Left ventricle myocardium superior (tissue), 1 donor: Measurements from ENCODE around the gene ELL2. TPM values are rescaled to one million over a fixed set of nuclear protein-coding genes. Genes with fewer than 3 reads are reported as not detected.
A peak's percentile ranks its signal among the peaks of the same experiment; 100 is the strongest.

Source experiments
- ATAC-seq: fragments of 200-7000 bp; cut with Tn5 transposase; one replicate; pipeline ENCODE4 v1.9.1; 2020; ENCODE audit warnings: mild to moderate bottlenecking, moderate library complexity
- DNase-seq: peaks from one replicate; pipeline ENCODE4 v3.0.0-alpha.2; 2020
- intact Hi-C: fragments of 100-400 bp; cut with micrococcal nuclease; formaldehyde crosslinking; loops from one replicate; pipeline ENCODE4 v1.11.0; 2022
- total RNA-seq: library from RNA; stranded (reverse); fragmentation: NEBNext Ultra II Directional; extraction: Animal tissue kit (Norgen Biotek cat#: 25700); gene quantifications from one replicate; pipeline ENCODE4 v1.2.1, GENCODE V29; 2021
- donor health status: DM: no; HTN: yes; CAD: no; lungs with severe emphysema.

The ELL2 gene
- total RNA-seq, 1 donor from 2014 or later = 23.4 TPM

- intact Hi-C loops = loop anchor here (10.0 kb wide), 1 partner anchor 55 kb away; no protein-coding TSS in a partner anchor
- ATAC-seq (peak; percentile 68), DNase-seq (no peak)
Observed at GRCh38 chr5:95899829-95900228, 61.8 kb downstream of the ELL2 start.

GRCh38 chr5:95899006-95899405 lies 62.6 kb downstream of the ELL2 start:
- intact Hi-C loops = loop anchor here (10.0 kb wide), 1 partner anchor 56 kb away; no protein-coding TSS in a partner anchor
- no peak for DNase-seq
- peak; percentile 19 for ATAC-seq

GRCh38 chr5:95895771-95896170 lies 65.9 kb downstream of the ELL2 start:
- DNase-seq = peak; percentile 42
- intact Hi-C loops = loop anchor here (10.0 kb wide), 1 partner anchor 59 kb away; no protein-coding TSS in a partner anchor
- peak; percentile 54 for ATAC-seq

GRCh38 chr5:95895251-95895650 lies 66.4 kb downstream of the ELL2 start:
- intact Hi-C loops = loop anchor here (10.0 kb wide), 1 partner anchor 60 kb away; no protein-coding TSS in a partner anchor
- ATAC-seq = no peak

GRCh38 chr5:95892784-95893354 lies 68.8 kb downstream of the ELL2 start:
- ATAC-seq = peak; percentile 60
- DNase-seq = no peak
- intact Hi-C loops = loop anchor here (10.0 kb wide), 1 partner anchor 62 kb away; no protein-coding TSS in a partner anchor

More at GRCh38 chr5:95895251-95895650, 66.4 kb downstream of the ELL2 start:
- DNase-seq = no peak

GRCh38 chr5:95891499-95891898 lies 70.2 kb downstream of the ELL2 start:
- DNase-seq (no peak), ATAC-seq (no peak)
- intact Hi-C loops = loop anchor here (10.0 kb wide), 1 partner anchor 63 kb away; no protein-coding TSS in a partner anchor

- intact Hi-C loops = no loop called here
- ATAC-seq (no peak), DNase-seq (no peak)
Observed at GRCh38 chr5:95889076-95889475, 72.6 kb downstream of the ELL2 start.

- DNase-seq = no peak
- intact Hi-C loops = no loop called here
- no peak for ATAC-seq
Observed at GRCh38 chr5:95887977-95888376, 73.7 kb downstream of the ELL2 start.

GRCh38 chr5:95886340-95887044 lies 75.2 kb downstream of the ELL2 start:
- intact Hi-C loops = no loop called here
- ATAC-seq (no peak), DNase-seq (no peak)

GRCh38 chr5:95884511-95884910 lies 77.1 kb downstream of the ELL2 start:
- DNase-seq (no peak), ATAC-seq (no peak)
- intact Hi-C loops = no loop called here

GRCh38 chr5:95884017-95884325 lies 77.7 kb downstream of the ELL2 start:
- no peak for DNase-seq
- intact Hi-C loops = no loop called here
- ATAC-seq = peak; percentile 32

GRCh38 chr5:95883185-95884016 lies 78.2 kb downstream of the ELL2 start:
- intact Hi-C loops = no loop called here
- DNase-seq (no peak), ATAC-seq (no peak)

- intact Hi-C loops = no loop called here
- no peak for DNase-seq
- peak; percentile 73 for ATAC-seq
Observed at GRCh38 chr5:95881833-95882232, 79.8 kb downstream of the ELL2 start.

- no peak for ATAC-seq
- no peak for DNase-seq
- intact Hi-C loops = no loop called here
Observed at GRCh38 chr5:95880081-95880926, 81.3 kb downstream of the ELL2 start.

- DNase-seq (no peak), ATAC-seq (no peak)
- intact Hi-C loops = no loop called here
Observed at GRCh38 chr5:95879661-95880060, 82.0 kb downstream of the ELL2 start.

- ATAC-seq (no peak), DNase-seq (no peak)
- intact Hi-C loops = no loop called here
Observed at GRCh38 chr5:95878417-95879323, 83.0 kb downstream of the ELL2 start.

- DNase-seq (no peak), ATAC-seq (no peak)
- intact Hi-C loops = no loop called here
Observed at GRCh38 chr5:95876782-95877181, 84.9 kb downstream of the ELL2 start.

- intact Hi-C loops = no loop called here
- DNase-seq (no peak), ATAC-seq (no peak)
Observed at GRCh38 chr5:95874246-95874645, 87.4 kb downstream of the ELL2 start.
